Body of pancreas (tissue), 4 donors: ENCODE results near the gene SH3PXD2A. TPM values are rescaled to one million over a fixed set of nuclear protein-coding genes. Genes with fewer than 3 reads are reported as not detected.

Source experiments
- ATAC-seq: fragments of 150-250 bp; one replicate; pipeline ENCODE4 v1.9.1; 2016
- DNase-seq, 4 donors: peaks; one replicate each; pipeline ENCODE4 v3.0.0-alpha.2; 2019
- H3K27ac ChIP-seq, 4 donors: fragments of 200-600 bp; sonication (generic); 1 replicate in 3 of 4; 2 replicates in 1 of 4; pipeline versions ENCODE4 v1.5.1 to v1.6.1; 2016 to 2019; ENCODE audit warnings: mild to moderate bottlenecking in 1 of 4, mixed read lengths in 1 of 4, moderate library complexity in 1 of 4
- H3K27me3 ChIP-seq, 2 donors: fragments of 200-600 bp; sonication (generic); one replicate each; pipeline ENCODE4 v1.6.0; 2016; ENCODE audit warnings: mild to moderate bottlenecking in 1 of 2
- H3K36me3 ChIP-seq, 2 donors: fragments of 200-600 bp; sonication (generic); replicated peaks in 1 of 2; 2 replicates each; pipeline ENCODE4 v1.5.1; 2016; ENCODE audit warnings: low read depth in 2 of 2; ENCODE audit not compliant: insufficient read depth in 1 of 2
- H3K4me1 ChIP-seq: fragments of 200-600 bp; sonication (generic); one replicate; pipeline ENCODE4 v1.6.0; 2016
- H3K4me3 ChIP-seq, 2 donors: fragments of 200-600 bp; sonication (generic); 1 replicate in 1 of 2; 2 replicates in 1 of 2; pipeline ENCODE4 v1.5.1; 2016 to 2019
- H3K9me3 ChIP-seq, 3 donors: fragments of 200-600 bp; sonication (generic); 1 replicate in 2 of 3; 2 replicates in 1 of 3; pipeline ENCODE4 v1.5.1; 2016
- POLR2A ChIP-seq, 3 donors: fragments of 450-650 bp; IDR thresholded peaks; one replicate each; pipeline ENCODE4 v1.6.1; 2016; ENCODE audit warnings: antibody characterized with exemption in 3 of 3, mild to moderate bottlenecking in 2 of 3
- WGBS, 2 donors: methylation state at CpG; one replicate each; pipeline ENCODE4 v1.1.5; 2017; 5-methylcytosine and 5-hydroxymethylcytosine counted together
- intact Hi-C: fragments of 100-400 bp; cut with DNase I; formaldehyde crosslinking; loops from one replicate; pipeline ENCODE4 v1.15.1; 2023
- total RNA-seq, 2 donors: library from RNA; depleted of rRNA; stranded (reverse); fragments of >200 nt; gene quantifications; one replicate each; pipeline ENCODE4 v1.1.0, GENCODE V29; 2016
- TF ChIP-seq, protein P1 (sequence below), 7 experiments: fragments of 450-650 bp in 4 of 7; fragments of 200-600 bp in 3 of 7; sonication (generic) in 3 of 7; IDR thresholded peaks; one replicate each; pipeline ENCODE4 v1.5.1; 2016 to 2019; ENCODE audit warnings: antibody characterized with exemption in 7 of 7

Gene SH3PXD2A
- total RNA-seq, 2 donors from 2014 or later, result 7.3 to 9.9 TPM

DNA sequence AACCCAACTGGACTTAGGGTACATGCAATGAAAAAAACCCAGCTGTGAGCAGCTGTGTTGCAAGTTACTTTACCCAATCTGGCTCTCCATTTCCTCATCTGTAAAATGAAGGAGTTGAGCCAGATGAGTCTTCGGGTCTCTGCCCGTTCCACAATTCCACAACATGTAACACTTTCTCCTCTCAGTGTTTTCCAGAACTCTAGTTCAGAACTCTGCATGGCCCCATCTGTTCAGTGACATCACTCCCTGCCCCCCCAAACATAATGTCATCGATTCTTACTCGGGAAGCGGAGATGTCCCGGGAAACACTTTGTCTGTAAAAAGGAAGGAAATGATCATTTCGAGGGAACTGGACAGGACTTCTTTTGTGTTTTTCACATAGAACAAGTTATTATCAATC, 2.5 kb downstream of the SH3PXD2A start:
- Histone ChIP-seq H3K9me3 (no peaks in the 10 kb centered on the region), H3K27ac (peak overlapping the region in 2 of 4 donors; percentile 39 to 72), H3K4me1 (peaks cover 63% of the 10 kb centered on the region), H3K36me3 (no peaks in the 10 kb centered on the region), H3K4me3 (no peak overlapping the region), H3K27me3 (no peaks in the 10 kb centered on the region)
- TF ChIP-seq, protein P1, sequence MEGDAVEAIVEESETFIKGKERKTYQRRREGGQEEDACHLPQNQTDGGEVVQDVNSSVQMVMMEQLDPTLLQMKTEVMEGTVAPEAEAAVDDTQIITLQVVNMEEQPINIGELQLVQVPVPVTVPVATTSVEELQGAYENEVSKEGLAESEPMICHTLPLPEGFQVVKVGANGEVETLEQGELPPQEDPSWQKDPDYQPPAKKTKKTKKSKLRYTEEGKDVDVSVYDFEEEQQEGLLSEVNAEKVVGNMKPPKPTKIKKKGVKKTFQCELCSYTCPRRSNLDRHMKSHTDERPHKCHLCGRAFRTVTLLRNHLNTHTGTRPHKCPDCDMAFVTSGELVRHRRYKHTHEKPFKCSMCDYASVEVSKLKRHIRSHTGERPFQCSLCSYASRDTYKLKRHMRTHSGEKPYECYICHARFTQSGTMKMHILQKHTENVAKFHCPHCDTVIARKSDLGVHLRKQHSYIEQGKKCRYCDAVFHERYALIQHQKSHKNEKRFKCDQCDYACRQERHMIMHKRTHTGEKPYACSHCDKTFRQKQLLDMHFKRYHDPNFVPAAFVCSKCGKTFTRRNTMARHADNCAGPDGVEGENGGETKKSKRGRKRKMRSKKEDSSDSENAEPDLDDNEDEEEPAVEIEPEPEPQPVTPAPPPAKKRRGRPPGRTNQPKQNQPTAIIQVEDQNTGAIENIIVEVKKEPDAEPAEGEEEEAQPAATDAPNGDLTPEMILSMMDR (IDR thresholded peaks at IDR 0.05), result no peak
- no peak for TF ChIP-seq POLR2A (IDR thresholded peaks at IDR 0.05)
- WGBS, 2 donors, result 52 to 76% methylated on average over 7 of the region's 7 CpGs
- ATAC-seq (no peak), DNase-seq (no peak)
- intact Hi-C loops, result no loop called here

DNA sequence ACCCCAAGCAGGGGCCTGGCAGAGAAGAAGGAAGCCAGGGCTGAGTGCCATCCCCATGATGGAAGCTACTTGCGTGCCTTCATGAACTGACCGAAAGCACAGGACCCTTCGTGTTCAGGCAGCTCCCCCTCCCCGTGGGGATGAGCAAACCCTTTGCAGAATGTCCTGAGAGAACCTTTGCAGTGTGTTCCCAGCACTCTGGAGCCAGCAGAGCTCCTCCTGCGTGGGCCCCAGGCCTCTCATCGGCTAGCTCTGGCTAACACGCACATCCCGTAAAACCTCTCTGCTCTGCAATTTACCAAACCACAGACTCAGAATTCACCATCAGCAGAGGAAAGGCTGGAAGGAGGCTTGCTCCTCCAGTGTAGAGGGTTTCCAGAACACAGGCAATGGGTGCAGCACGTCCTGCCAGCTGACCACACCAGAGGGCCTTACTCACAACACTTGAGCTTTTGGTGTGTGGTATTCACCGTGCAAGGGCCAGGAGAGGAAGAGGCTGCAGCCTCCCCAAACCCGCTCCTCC, 3.1 kb downstream of the SH3PXD2A start:
- ATAC-seq (no peak), DNase-seq (peak in 1 of 4 donors; percentile 42)
- Histone ChIP-seq H3K27ac (peak overlapping the region in 3 of 4 donors; percentile 14 to 72 (median 39)), H3K4me1 (peaks cover 63% of the 10 kb centered on the region), H3K9me3 (no peaks in the 10 kb centered on the region), H3K36me3 (no peaks in the 10 kb centered on the region), H3K27me3 (no peaks in the 10 kb centered on the region), H3K4me3 (no peak overlapping the region)
- WGBS, 2 donors, result 76 to 80% methylated on average over 7 to 11 of the region's 11 CpGs
- no peak for TF ChIP-seq POLR2A (IDR thresholded peaks at IDR 0.05)
- TF ChIP-seq, protein P1 (IDR thresholded peaks at IDR 0.05), result no peak
- intact Hi-C loops, result no loop called here

DNA sequence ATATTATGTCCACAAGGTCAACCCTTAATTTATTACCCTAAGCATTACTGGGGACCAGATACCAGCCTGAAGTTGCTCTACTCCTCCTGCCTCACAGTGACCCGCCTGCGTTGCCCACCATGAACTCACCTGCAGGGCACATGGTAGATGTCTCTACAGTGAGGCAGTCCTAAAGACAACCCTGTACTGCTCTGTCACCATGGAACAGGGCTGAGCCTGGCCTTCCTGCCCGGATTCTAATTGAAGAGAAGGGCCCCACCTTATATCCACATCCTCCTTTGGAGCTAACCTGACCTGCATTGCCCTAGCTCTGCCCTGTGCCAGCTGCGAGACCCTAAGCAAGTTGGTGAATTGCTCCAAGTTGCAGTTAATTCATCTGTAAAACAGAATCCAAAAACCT, 4.1 kb downstream of the SH3PXD2A start:
- 78 to 89% methylated on average over 4 of the region's 4 CpGs for WGBS, 2 donors
- Histone ChIP-seq H3K27ac (no peak overlapping the region), H3K4me3 (no peak overlapping the region), H3K9me3 (no peaks in the 10 kb centered on the region), H3K4me1 (peaks cover 57% of the 10 kb centered on the region), H3K27me3 (no peaks in the 10 kb centered on the region), H3K36me3 (no peaks in the 10 kb centered on the region)
- intact Hi-C loops, result no loop called here
- no peak for ATAC-seq
- TF ChIP-seq, protein P1 (IDR thresholded peaks at IDR 0.05), result no peak
- TF ChIP-seq POLR2A (IDR thresholded peaks at IDR 0.05), result no peak
- DNase-seq, result no peak

DNA sequence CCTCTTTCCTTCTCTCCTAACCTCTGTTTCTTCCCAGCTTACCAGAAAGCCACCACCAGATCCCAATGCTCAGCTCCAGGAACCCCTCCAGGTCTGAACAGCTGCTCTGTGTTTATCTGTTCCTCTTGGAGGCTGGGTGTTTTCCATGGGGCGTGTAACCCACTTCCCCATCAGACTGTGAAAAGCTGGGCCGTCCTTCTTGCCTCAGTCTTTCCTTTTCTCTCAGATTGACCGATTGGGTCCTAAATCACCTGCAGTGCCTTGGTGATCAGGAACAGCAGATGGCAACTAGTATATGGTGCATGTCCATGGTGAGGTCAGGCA, 4.8 kb downstream of the SH3PXD2A start:
- H3K4me1 ChIP-seq, result peaks cover 57% of the 10 kb centered on the region
- TF ChIP-seq, protein P1 (IDR thresholded peaks at IDR 0.05), result no peak
- no peak for TF ChIP-seq POLR2A (IDR thresholded peaks at IDR 0.05)
- DNase-seq (no peak), ATAC-seq (no peak)
- peak overlapping the region in 2 of 4 donors; percentile 30 to 40 for H3K27ac ChIP-seq
- no peaks in the 10 kb centered on the region for H3K36me3 ChIP-seq
- intact Hi-C loops, result no loop called here
- 60 to 90% methylated on average over 3 of the region's 3 CpGs for WGBS, 2 donors
- H3K9me3 ChIP-seq, result no peaks in the 10 kb centered on the region
- H3K27me3 ChIP-seq, result no peaks in the 10 kb centered on the region
- H3K4me3 ChIP-seq, result no peak overlapping the region

DNA sequence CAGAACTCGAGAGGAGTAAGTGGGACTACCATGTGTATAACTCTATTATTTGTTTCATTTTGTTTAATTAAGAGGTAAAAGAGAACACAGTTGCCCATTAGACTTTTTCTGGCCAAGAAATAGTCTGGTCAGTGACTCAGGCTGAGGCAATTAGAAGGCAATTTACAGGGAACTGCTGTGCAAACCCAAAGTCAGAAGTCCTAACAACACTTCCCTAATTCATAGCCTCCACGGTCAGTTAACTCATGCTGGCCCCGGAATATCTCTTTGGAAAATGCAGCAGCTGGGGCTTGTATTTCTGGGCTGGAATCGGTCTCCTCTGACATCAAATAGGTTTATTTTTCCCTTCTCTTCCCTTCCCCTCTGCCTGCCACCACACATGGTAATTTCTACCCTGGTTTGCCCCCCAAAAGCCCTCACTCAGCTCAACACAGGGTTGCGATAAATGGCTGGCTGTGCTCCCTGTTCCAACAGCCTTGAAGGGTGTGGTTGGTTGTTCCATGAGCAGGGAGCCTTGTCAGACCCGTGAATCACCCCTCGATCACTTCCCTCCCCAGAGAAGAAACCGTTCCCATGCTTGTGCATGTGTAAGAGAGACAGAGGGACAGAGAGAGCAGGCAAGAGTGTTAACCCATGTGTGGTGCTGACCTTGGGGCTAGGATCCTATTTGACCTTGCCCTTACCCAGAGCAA, 5.3 kb downstream of the SH3PXD2A start:
- Histone ChIP-seq H3K4me3 (no peak overlapping the region), H3K27me3 (no peaks in the 10 kb centered on the region), H3K9me3 (no peaks in the 10 kb centered on the region), H3K27ac (peak overlapping the region in 2 of 4 donors; percentile 30 to 40), H3K4me1 (peaks cover 58% of the 10 kb centered on the region), H3K36me3 (no peaks in the 10 kb centered on the region)
- ATAC-seq (no peak), DNase-seq (peak in 1 of 4 donors; percentile 48)
- 63 to 65% methylated on average over 8 of the region's 8 CpGs for WGBS, 2 donors
- intact Hi-C loops, result no loop called here
- no peak for TF ChIP-seq POLR2A (IDR thresholded peaks at IDR 0.05)
- TF ChIP-seq, protein P1 (IDR thresholded peaks at IDR 0.05), result no peak
